Measurements from ENCODE around the gene GALNT8. TPM values are rescaled to one million over a fixed set of nuclear protein-coding genes. Genes with fewer than 3 reads are reported as not detected.

GALNT8 gene
- total RNA-seq, 1 experiment from 2014 or later: 5.4 TPM

DNA sequence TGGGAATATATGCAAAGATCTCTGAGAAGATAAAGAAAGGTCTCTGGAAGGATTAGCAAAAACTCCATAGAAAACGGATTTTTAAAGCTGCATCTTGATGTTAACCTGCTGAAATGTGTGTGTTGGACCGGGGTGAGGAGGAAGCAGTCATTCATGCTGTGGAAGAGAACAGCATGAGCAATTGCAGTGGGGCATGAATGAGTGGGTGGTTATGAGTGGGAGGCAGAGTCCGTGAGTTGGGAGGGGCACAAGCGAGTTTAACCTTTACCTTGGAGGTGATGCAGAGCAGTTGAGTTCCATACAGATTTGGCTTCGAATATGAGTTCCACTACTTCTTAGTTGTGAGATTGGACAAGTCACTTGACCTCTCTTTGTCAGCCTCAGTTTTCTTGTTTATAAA lies 29.4 kb upstream of the GALNT8 start:
- no peak overlapping the region for H3K27ac Mint-ChIP-seq
- no peaks in the 10 kb centered on the region for H3K27me3 Mint-ChIP-seq (ENCODE audit: low read depth)
- H4K20me1 ChIP-seq (ENCODE audit: control insufficient read depth, insufficient read depth, insufficient read length): no peaks in the 10 kb centered on the region
- H4K91ac ChIP-seq (ENCODE audit: insufficient read length, low read depth, low read length): no peak overlapping the region
- no peak overlapping the region for H3K14ac ChIP-seq (ENCODE audit: insufficient read depth, low read length)
- no peak overlapping the region for H2BK15ac ChIP-seq (ENCODE audit: low read depth, low read length)
- peaks cover 22 to 64% (median 31%) of the 10 kb centered on the region in 3 experiments; a peak in 6 of 7 replicates for H3K36me3 Mint-ChIP-seq (ENCODE audit: insufficient read depth in 1 of 3, low read depth in 3 of 3)
- no peak overlapping the region for H3K56ac ChIP-seq (ENCODE audit: insufficient read length, low read depth, low read length)
- no peak overlapping the region for H3K18ac ChIP-seq (ENCODE audit: insufficient read length, low read depth, low read length)
- no peaks in the 10 kb centered on the region for H3K9me3 ChIP-seq (ENCODE audit: control insufficient read depth, low read depth, low read length)
- no CpG with 5 or more reads among the region's 5 CpGs for WGBS (ENCODE audit: extremely low coverage, insufficient read length, low lambda C conversion rate)
- H3K23me2 ChIP-seq (ENCODE audit: insufficient read length, low read depth, low read length, poor library complexity, severe bottlenecking): no peaks in the 10 kb centered on the region
- no peak overlapping the region for H2AK5ac ChIP-seq (ENCODE audit: insufficient read length, low read length)
- H3K27ac ChIP-seq (ENCODE audit: insufficient read length, low read depth, low read length): no peak overlapping the region
- no peak overlapping the region for H2BK120ac ChIP-seq (ENCODE audit: low read depth, low read length, poor library complexity, severe bottlenecking)
- no peaks in the 10 kb centered on the region; a peak in 1 of 5 replicates for H3K9me3 Mint-ChIP-seq
- no peak overlapping the region for H3K4ac ChIP-seq (ENCODE audit: low read depth, low read length)
- no peak overlapping the region for H3T11ph ChIP-seq (ENCODE audit: low read length)
- no peaks in the 10 kb centered on the region for H3K27me3 ChIP-seq (ENCODE audit: insufficient read depth, low read length)
- H4K8ac ChIP-seq (replicated peaks; ENCODE audit: insufficient read length, low read depth, low read length): no peak overlapping the region
- no peak overlapping the region for H3K4me3 Mint-ChIP-seq
- no peak overlapping the region for H3K9ac ChIP-seq (ENCODE audit: extremely low read depth, insufficient read length, low read length)
- H3K4me2 ChIP-seq (ENCODE audit: insufficient read depth, insufficient read length, low read length): no peak overlapping the region
- no peak overlapping the region for H2BK20ac ChIP-seq (ENCODE audit: low read depth, low read length, poor library complexity, severe bottlenecking)
- H2BK5ac ChIP-seq (ENCODE audit: insufficient read length, low read length): no peak overlapping the region
- no peak overlapping the region for H2BK12ac ChIP-seq (ENCODE audit: insufficient read length, low read depth, low read length)
- no peaks in the 10 kb centered on the region for H3K4me1 Mint-ChIP-seq
- H2AFZ ChIP-seq (ENCODE audit: low read length): no peak overlapping the region
- no peaks in the 10 kb centered on the region for H3K4me1 ChIP-seq (ENCODE audit: insufficient read depth, low read length)
- H4K5ac ChIP-seq (ENCODE audit: insufficient read length, low read depth, low read length): no peak overlapping the region
- DNase-seq: no peak
- H3K79me2 ChIP-seq (ENCODE audit: insufficient read depth, low read length): no peaks in the 10 kb centered on the region
- no peaks in the 10 kb centered on the region for H3K79me1 ChIP-seq (ENCODE audit: insufficient read depth, low read depth, low read length, poor library complexity, severe bottlenecking)
- TF ChIP-seq, protein P1, sequence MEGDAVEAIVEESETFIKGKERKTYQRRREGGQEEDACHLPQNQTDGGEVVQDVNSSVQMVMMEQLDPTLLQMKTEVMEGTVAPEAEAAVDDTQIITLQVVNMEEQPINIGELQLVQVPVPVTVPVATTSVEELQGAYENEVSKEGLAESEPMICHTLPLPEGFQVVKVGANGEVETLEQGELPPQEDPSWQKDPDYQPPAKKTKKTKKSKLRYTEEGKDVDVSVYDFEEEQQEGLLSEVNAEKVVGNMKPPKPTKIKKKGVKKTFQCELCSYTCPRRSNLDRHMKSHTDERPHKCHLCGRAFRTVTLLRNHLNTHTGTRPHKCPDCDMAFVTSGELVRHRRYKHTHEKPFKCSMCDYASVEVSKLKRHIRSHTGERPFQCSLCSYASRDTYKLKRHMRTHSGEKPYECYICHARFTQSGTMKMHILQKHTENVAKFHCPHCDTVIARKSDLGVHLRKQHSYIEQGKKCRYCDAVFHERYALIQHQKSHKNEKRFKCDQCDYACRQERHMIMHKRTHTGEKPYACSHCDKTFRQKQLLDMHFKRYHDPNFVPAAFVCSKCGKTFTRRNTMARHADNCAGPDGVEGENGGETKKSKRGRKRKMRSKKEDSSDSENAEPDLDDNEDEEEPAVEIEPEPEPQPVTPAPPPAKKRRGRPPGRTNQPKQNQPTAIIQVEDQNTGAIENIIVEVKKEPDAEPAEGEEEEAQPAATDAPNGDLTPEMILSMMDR (conservative IDR thresholded peaks at IDR 0.05): no peak
- H3K23ac ChIP-seq (ENCODE audit: insufficient read length, low read depth, low read length): no peak overlapping the region

All from H9 (cell line).